NB4 (cell line): ENCODE results near the gene TMTC2.

Experiments used
- DNase-seq: peaks from one replicate; pipeline ENCODE4 v3.0.0; 2010; ENCODE audit warnings: low read depth
- H3K4me3 ChIP-seq: one replicate; pipeline ENCODE4 v1.5.1; 2011; ENCODE audit warnings: mild to moderate bottlenecking, low read depth, low read length, moderate library complexity
- MAX ChIP-seq: IDR thresholded peaks from 2 replicates; pipeline ENCODE4 v1.6.1; 2011; ENCODE audit warnings: low read depth, low read length
- MYC ChIP-seq: IDR thresholded peaks from 2 replicates; pipeline ENCODE4 v1.6.1; 2011; ENCODE audit warnings: low read depth, low read length
- POLR2A ChIP-seq: IDR thresholded peaks from 2 replicates; pipeline ENCODE4 v1.6.1; 2011; ENCODE audit warnings: mild to moderate bottlenecking; ENCODE audit not compliant: insufficient read length; ENCODE audit errors: extremely low read depth
- TF ChIP-seq, protein P1 (sequence below): IDR thresholded peaks from one replicate; pipeline ENCODE4 v1.5.1; 2012; ENCODE audit warnings: low read depth, low read length

TMTC2 gene

DNA sequence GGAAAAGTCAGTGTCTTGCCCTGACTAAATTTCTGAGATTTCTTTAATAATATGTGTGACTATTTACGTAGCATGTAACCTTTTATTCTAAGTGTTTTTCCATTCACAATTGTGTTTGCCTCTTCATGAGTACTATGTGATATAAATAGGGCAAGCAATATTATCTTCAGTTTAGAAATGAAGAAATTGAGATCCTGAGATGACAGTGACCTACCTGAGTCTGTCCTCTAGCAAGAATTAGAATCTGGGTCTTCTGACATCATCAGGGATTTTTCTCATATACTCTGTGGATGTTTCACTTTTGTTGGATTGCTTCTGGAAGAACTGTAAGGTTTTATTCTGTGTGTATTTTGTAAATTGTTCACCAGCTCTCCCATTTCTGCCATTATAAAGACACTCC lies 35.0 kb downstream of the TMTC2 start:
- TF ChIP-seq POLR2A: no peak
- no peak for DNase-seq
- H3K4me3 ChIP-seq: no peak overlapping the region

DNA sequence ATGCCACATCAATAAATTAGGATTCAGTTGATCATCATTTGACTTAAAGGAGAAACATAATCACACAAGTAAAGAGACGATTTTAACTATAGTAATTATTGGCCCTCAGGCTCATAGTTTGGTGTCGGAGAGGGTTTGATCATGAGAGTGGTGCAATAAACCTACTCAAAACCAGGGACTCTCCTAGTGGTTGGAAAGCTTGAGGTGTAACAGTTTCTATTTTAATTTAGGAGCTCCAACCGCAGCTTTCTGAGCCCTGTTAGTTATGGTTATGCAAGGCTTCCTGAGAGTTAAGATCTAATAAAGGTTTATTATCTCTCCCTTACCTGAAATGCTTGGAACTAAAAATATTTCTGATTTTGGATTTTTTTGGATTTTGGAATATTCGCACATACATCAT lies 36.4 kb downstream of the TMTC2 start:
- H3K4me3 ChIP-seq: no peak overlapping the region
- DNase-seq: no peak
- TF ChIP-seq, protein P1, sequence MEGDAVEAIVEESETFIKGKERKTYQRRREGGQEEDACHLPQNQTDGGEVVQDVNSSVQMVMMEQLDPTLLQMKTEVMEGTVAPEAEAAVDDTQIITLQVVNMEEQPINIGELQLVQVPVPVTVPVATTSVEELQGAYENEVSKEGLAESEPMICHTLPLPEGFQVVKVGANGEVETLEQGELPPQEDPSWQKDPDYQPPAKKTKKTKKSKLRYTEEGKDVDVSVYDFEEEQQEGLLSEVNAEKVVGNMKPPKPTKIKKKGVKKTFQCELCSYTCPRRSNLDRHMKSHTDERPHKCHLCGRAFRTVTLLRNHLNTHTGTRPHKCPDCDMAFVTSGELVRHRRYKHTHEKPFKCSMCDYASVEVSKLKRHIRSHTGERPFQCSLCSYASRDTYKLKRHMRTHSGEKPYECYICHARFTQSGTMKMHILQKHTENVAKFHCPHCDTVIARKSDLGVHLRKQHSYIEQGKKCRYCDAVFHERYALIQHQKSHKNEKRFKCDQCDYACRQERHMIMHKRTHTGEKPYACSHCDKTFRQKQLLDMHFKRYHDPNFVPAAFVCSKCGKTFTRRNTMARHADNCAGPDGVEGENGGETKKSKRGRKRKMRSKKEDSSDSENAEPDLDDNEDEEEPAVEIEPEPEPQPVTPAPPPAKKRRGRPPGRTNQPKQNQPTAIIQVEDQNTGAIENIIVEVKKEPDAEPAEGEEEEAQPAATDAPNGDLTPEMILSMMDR: no peak
- no peak for TF ChIP-seq MAX
- no peak for TF ChIP-seq MYC
- TF ChIP-seq POLR2A: no peak

- no peak for DNase-seq
- no peak overlapping the region for H3K4me3 ChIP-seq
- TF ChIP-seq POLR2A (no peak), MAX (no peak), MYC (no peak)
- TF ChIP-seq, protein P1: no peak
These were observed 37.2 kb downstream of the TMTC2 start for GRCh38 chr12:82723891-82724290.

GRCh38 chr12:82725741-82726140 lies 39.0 kb downstream of the TMTC2 start:
- DNase-seq: no peak
- TF ChIP-seq, protein P1: no peak
- no peak for TF ChIP-seq MAX
- TF ChIP-seq MYC: no peak
- TF ChIP-seq POLR2A: no peak
- H3K4me3 ChIP-seq: no peak overlapping the region

GRCh38 chr12:82727886-82728285 lies 41.2 kb downstream of the TMTC2 start:
- H3K4me3 ChIP-seq: no peak overlapping the region
- TF ChIP-seq POLR2A: no peak
- TF ChIP-seq MAX: no peak
- TF ChIP-seq, protein P1: no peak
- no peak for TF ChIP-seq MYC
- DNase-seq: no peak

DNA sequence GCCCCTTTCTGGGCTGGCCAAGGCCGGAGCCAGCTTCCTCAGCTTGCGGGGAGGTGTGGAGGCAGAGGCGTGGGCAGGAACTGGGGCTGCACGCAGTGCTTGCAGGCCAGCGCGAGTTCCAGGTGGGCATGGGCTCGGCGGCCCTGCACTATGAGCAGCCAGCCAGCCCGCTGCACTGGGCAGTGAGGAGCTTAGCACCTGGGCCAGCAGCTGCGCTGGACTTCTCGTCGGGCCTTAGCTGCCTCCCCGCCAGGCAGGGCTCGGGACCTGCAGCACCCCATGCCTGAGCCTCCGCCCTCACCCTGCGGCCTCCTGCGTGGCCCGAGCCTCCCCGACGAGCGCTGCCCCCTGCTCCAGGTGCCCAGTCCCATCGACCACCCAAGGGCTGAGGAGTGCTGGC lies 42.0 kb downstream of the TMTC2 start:
- no peak overlapping the region for H3K4me3 ChIP-seq
- no peak for DNase-seq
- TF ChIP-seq POLR2A (no peak), MAX (no peak), MYC (no peak)
- TF ChIP-seq, protein P1: no peak
